Femur (tissue), 1 donor: ENCODE measurements around the gene FAM53B.

Experiments
- DNase-seq: peaks from one replicate; pipeline ENCODE4 v3.0.0-alpha.2; 2017

The FAM53B gene

DNA sequence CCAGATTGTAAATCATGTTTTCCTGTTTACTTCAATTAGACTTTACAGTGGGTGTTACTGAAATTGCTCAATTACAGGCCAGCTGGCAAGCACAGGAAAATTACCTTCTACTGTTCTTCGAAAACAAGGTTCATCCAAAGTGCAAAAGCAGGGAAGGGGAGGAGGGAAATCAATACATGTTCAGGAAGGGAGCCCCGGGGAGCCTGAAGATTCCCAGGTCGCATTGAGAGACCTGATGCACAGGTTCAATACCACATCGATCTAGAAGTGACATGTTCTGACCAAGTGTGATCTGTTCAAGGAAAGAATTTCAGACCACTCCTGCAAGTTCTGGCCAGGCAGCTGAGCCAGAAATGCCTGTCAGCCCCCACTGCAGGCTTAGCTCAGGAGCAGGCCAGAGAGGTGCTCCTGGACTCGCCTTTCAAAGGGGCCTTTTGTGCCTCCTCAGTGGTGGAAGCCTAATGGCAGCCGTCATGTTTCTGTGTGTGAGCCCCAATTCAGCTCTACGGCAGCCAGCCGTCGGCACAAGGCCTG, 35.9 kb downstream of the FAM53B start:
- DNase-seq: peak; percentile 37

DNA sequence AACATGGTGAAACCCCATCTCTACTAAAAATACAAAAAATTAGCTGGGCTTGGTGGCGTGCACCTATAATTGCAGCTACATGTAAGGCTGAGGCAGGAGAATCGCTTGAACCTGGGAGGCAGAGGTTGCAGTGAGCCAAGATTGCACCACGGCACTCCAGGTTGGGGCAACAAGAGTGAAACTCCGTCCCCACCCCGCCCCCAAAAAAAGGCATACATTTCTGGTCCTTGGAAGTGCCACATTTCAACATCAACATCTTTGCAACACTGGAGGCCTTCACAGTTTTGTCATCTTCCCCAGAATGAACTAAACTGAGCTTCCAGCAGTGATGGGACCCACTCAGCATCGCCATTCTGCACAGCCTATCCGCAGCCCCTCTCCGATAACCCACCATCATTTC, 36.6 kb downstream of the FAM53B start:
- DNase-seq: peak; percentile 17

DNA sequence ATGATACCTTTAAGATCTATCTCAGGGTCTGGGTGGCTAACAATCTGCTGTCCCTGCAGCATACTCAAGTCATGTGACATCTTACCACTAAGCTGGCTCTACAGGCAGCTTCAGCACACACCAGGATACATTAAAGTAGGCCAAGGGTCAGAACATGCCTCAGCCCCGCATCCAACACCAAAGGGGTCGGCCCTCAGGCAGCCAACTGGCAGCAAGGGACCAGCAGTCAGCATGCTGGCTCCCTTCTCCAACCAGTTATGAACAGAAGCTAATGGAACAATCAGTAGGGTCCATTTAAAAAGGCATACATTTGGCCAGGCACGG, 37.1 kb downstream of the FAM53B start:
- DNase-seq: no peak

DNA sequence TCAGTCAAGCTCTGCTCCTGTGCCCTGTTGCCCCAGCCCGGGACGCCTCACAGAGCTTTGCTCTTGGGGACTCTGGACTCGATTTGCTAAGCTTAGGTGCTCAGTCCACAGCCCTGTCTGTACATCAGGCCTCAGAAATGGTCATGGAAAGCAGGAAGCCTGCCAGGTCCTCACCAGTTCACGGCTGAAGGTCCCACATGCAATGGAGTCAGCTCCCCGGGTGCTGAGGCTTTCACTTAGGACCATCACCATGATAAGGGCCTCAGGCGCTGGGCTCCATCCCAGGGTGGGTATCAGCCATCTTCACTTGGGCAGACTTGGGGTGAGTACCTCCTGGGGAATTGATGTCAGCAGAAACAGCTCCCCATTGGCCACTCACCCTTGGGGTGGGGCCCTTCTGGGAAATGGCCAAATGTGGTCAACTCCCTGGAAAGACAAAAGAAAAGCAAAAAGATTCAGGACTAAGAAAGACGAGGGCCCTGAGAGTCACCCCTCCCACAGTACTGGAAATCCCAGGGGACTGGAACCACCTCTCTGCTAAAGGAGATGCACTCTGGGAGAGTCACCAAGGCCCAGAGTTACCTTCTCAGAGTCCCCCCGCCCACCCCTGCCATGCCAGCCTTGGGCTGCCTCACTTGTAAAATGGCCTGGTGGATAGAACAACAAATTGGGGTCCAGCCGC, 37.6 kb downstream of the FAM53B start:
- DNase-seq: no peak

GRCh38 chr10:124705817-124706461, 38.2 kb downstream of the FAM53B start:
- DNase-seq: peak; percentile 25

DNA sequence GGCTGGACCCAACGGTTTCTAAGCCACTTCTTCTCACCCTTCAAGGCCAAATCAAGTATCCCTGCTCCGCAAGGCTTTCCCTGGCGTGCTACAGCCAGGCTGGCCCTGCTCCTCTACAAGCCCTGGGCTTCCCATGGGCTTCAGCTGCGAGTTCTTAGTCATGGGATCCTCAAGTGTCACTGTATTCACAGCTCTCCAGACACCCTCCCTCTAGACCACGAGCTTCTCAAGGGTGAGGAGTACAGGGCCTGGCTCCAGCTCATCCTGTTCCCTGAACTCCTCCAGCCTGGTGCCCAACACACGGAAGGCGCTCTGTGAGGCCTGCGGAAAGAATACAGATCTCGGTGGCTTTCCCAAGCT, 38.8 kb downstream of the FAM53B start:
- DNase-seq: no peak

- peak; percentile 22 for DNase-seq
Measured at GRCh38 chr10:124704428-124705380, 39.5 kb downstream of the FAM53B start.

DNA sequence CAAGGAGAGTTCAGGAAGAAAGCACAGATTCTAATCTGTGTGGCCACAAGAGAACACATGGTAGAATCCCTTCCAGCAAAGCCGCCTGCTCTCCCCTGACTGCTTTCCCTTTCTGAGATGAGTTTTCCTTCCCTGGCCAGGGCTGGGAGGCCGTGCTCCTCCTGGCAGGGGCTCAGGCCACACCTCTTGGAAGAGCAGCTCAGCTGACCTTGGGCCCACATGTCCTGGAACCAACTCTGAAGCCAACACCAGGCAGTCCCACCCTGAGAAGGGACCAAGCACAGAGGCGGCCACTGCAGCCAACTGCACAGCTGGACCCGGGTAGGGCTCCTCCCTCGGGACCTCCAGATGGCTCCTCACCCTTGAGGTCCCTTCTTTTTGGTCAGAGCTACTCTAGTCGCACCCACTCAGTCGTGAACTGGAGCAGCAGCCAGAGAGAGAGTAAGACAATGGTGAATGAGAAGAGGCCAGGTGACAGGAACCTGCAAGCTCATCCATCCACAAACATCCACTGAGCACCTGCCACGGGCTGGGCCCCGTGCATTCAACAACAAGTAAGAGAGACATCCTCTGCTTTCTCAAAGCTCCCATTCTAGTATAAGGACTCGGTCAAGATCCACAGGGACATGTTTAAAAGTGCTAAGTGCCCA, 40.3 kb downstream of the FAM53B start:
- DNase-seq: peak; percentile 87

- DNase-seq: peak; percentile 35
Measured at GRCh38 chr10:124703372-124703771, 40.8 kb downstream of the FAM53B start.

GRCh38 chr10:124701881-124702656, 42.1 kb downstream of the FAM53B start:
- DNase-seq: peak; percentile 62

DNA sequence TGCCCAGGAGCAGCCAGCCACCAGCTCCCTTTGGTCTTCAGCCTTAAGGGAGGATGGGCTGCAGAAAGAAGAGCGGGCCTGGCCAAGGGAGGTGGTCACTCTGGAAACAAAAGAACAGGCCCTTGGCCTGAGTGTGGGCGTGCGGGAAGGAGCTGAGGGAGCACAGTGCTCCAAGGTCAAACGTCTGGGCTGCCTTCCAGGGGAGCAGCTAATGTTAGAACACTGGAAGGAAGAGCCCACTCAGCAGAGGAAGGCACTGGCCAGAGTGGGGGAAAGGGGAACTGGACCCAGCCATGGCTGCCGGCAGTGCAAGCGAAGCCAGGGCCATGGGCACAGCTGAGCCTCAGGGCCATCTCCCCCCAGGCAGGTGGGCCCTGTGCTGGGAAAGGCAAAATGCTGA, 42.7 kb downstream of the FAM53B start:
- DNase-seq: peak; percentile 91

GRCh38 chr10:124701038-124701365, 43.2 kb downstream of the FAM53B start:
- DNase-seq: no peak

DNA sequence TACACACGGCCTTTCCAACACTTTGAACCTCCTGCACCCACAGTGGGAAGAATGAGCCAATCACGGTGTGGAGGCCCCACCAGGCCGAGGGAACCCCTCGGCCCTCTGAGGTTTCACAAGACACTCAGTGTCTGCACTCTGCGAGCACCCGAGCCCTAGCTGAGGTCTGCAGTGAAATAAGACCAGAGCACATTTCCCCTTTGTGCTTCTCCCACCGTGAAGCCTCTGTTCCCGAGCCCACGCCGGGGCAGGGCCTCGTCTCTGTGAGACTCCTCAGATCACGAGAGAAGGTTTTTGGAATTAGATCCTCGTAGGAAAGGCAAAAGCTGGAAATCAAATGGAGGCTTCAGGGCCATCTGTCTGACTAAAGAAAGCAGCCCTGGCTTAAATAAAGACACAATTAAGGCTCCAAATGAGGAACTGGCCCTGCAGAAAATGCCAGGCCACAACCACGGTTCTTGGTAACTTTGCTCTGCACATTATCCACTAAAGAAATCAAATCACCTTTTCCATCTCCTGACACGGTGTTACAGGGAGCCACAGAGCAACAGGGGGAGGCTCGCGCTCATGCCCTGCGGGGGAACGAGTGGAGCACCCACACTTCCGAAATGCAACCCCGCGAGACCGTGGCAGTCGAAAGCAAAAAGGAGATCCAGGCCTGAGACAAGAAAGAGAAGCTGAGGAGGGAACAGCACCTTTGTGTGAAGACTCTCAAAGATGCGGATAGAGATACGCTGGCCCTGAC, 43.7 kb downstream of the FAM53B start:
- DNase-seq: no peak

GRCh38 chr10:124699471-124700292, 44.5 kb downstream of the FAM53B start:
- DNase-seq: no peak

- no peak for DNase-seq
Measured at GRCh38 chr10:124698545-124699469, 45.4 kb downstream of the FAM53B start.

DNA sequence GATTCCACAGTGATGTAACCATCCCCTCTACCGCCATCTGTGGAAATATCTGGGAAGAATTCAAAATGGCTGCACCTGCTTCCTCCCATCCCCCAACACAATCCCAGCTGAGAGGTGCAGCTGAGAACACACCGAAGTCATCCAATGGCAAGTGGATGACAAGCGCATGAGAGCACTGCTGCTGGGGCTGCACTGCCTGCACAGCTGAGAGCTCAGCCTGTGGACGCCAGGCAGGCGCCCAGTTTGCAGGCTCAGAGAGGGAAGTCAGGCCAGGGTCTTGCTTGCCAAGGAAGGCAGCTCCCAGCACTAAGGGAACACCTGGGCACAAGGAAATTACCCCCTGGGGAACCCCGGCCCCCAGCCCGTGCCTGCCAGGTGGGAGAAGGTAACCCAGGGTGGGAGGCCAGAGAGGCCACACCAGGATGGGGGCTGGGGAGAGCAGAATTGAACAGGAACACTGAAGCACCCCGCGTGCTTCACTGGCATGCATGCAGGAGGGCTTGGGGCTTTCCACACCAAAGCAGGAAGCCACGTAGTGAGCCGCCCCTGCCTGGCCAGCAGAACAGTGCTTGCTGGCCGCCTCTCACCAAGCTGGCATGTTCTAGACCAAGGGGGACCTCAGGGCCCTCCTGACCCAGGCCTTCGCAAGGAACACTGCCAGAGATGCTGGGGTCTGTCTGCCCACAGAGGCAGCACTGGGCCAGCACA, 46.2 kb downstream of the FAM53B start:
- no peak for DNase-seq

GRCh38 chr10:124697443-124697836, 46.7 kb downstream of the FAM53B start:
- DNase-seq: no peak

- DNase-seq: no peak
Measured at GRCh38 chr10:124696446-124697392, 47.5 kb downstream of the FAM53B start.
